Choroid plexus epithelial cell (primary cell): ENCODE results near the gene DAPP1.
"Not testable (repeated sequence)": the region's sequence is repeated elsewhere in the genome, so short reads cannot be mapped to it uniquely, and the experiment has no call there.

Experiments used
- DNase-seq: peaks from one replicate; pipeline ENCODE4 v3.0.0-alpha.2; 2010; ENCODE audit warnings: low read depth
- H3K4me3 ChIP-seq: 2 replicates; pipeline ENCODE4 v1.5.1; 2011; ENCODE audit warnings: low read depth, mild to moderate bottlenecking, control low read depth, low read length, moderate library complexity
- CTCF ChIP-seq: conservative IDR thresholded peaks from 2 replicates; pipeline ENCODE4 v1.5.1; 2011; ENCODE audit warnings: low read depth, mild to moderate bottlenecking, control low read depth, inconsistent platforms, low read length, moderate library complexity

Gene DAPP1

GRCh38 chr4:99816545-99817308 lies at the start of gene DAPP1:
DAPP1 (plus strand) TSS chr4:99816827; CDS start chr4:99816914, 87 bp downstream.
- TF ChIP-seq CTCF, result no peak
- H3K4me3 ChIP-seq, result no peak within 1 kb of the TSS
- no peak for DNase-seq

- H3K4me3 ChIP-seq, DNase-seq: not testable (repeated sequence)
These were observed 45.8 kb upstream of the DAPP1 start for GRCh38 chr4:99770842-99771241.

- no peak for TF ChIP-seq CTCF
- DNase-seq, result no peak
- no peak overlapping the region for H3K4me3 ChIP-seq
These were observed 32.7 kb upstream of the DAPP1 start for GRCh38 chr4:99783940-99784339.

GRCh38 chr4:99784842-99785241 lies 31.8 kb upstream of the DAPP1 start:
- no peak for TF ChIP-seq CTCF
- H3K4me3 ChIP-seq, result no peak overlapping the region
- DNase-seq, result no peak

GRCh38 chr4:99790796-99791617 lies 25.6 kb upstream of the DAPP1 start:
- TF ChIP-seq CTCF, result no peak
- peak; percentile 3 for DNase-seq
- H3K4me3 ChIP-seq, result no peak overlapping the region

- no peak for DNase-seq
- no peak for TF ChIP-seq CTCF
- H3K4me3 ChIP-seq, result no peak overlapping the region
These were observed 16.2 kb upstream of the DAPP1 start for GRCh38 chr4:99800332-99801004.

GRCh38 chr4:99801005-99801699 lies 15.5 kb upstream of the DAPP1 start:
- H3K4me3 ChIP-seq, result no peak overlapping the region
- no peak for DNase-seq
- no peak for TF ChIP-seq CTCF
